ENCODE data around the gene TNP1.

The TNP1 gene

DNA sequence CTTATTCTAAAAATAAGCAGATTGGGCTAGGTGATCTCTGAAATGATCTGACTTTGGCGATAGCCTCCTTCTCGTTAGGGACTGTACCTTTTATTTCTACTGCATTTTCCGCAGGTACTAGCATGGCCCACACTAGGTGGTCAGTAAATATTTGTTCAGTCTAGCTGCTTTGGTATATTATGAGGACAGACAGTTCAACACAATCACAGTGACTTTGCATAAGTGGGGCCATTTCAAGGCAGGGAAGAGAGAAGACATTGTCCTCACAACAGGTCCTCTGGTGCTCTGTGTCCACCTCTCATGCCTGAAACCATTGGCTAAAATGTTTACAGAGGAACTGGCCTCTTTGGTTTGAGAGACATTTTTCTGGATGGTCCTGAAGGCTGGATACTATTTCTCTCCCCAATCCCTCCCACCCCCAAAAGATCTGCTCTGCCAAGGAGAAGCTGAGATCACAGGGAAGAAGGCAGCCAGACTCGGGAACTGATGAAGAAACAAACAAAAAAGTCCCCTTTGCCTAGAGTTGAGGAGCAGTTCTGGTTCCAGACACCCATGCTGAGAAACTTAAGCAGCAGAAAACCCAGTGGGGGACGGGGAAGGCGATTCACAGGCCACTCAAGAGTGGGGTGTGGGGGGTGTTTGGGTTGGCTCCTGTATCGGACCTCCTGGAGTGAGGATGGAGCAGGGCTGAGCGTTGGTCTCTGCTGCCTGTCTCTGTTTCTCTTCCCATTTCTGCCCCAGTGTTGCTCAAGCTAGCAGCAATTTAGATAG is 2.9 kb upstream of the TNP1 start:
- no peak for DNase-seq (ENCODE audit: low read depth)
- no peak for TF ChIP-seq CTCF (IDR thresholded peaks at IDR 0.05; ENCODE audit: low read depth, low read length, missing control alignments)
- no peak overlapping the region for H3K4me3 ChIP-seq (ENCODE audit: low read depth, low read length)
- in situ Hi-C loops (cut with HindIII; ENCODE audit: low sequenced_read_pairs) = no loop called here

GRCh38 chr2:216860426-216861137 is 718 bp upstream of the TNP1 start:
- no peak for DNase-seq (ENCODE audit: low read depth)
- in situ Hi-C loops (cut with HindIII; ENCODE audit: low sequenced_read_pairs) = no loop called here
- no peak for TF ChIP-seq CTCF (IDR thresholded peaks at IDR 0.05; ENCODE audit: low read depth, low read length, missing control alignments)
- no peak overlapping the region for H3K4me3 ChIP-seq (ENCODE audit: low read depth, low read length)

- no peak overlapping the region for H3K4me3 ChIP-seq (ENCODE audit: low read depth, low read length)
- no peak for TF ChIP-seq CTCF (IDR thresholded peaks at IDR 0.05; ENCODE audit: low read depth, low read length, missing control alignments)
- no peak for DNase-seq (ENCODE audit: low read depth)
- in situ Hi-C loops (cut with HindIII; ENCODE audit: low sequenced_read_pairs) = no loop called here
Measured at GRCh38 chr2:216858312-216858711, 1.6 kb downstream of the TNP1 start.

GRCh38 chr2:216857131-216857550 is 2.7 kb downstream of the TNP1 start:
- no peak for DNase-seq (ENCODE audit: low read depth)
- H3K4me3 ChIP-seq (ENCODE audit: low read depth, low read length) = no peak overlapping the region
- in situ Hi-C loops (cut with HindIII; ENCODE audit: low sequenced_read_pairs) = no loop called here
- no peak for TF ChIP-seq CTCF (IDR thresholded peaks at IDR 0.05; ENCODE audit: low read depth, low read length, missing control alignments)

DNA sequence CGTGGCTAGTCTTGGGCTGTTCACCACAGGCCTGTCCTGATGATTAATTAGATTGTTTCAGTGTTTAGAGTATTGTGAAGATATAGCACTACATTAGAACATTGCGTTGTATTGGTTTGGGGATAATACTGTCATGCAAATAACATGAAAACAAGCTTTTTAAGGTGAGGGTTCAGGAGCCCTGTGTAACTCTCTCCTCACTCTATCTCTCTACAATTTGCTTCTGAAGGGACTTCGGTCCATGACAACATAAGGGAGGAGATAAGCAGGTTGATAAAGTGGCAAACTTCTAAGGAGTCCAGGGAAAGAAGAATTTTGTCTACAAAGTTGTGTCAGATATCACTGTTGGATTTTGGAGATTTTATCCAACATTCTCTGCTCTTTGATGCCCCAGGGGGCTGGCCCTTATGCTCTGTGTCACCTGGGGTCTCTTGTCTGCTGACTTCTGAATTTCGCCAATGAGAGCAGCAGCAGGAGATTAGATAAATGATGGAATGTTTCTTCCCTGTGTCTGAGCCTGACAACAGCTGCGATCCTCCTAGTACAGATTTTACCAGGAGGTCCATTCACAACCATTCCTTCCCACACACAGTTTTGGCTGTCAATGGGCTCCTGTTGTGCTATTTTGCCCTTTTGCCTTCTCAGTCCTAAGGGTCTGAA is 3.3 kb downstream of the TNP1 start:
- no peak for DNase-seq (ENCODE audit: low read depth)
- in situ Hi-C loops (cut with HindIII; ENCODE audit: low sequenced_read_pairs) = no loop called here
- no peak for TF ChIP-seq CTCF (IDR thresholded peaks at IDR 0.05; ENCODE audit: low read depth, low read length, missing control alignments)
- no peak overlapping the region for H3K4me3 ChIP-seq (ENCODE audit: low read depth, low read length)

DNA sequence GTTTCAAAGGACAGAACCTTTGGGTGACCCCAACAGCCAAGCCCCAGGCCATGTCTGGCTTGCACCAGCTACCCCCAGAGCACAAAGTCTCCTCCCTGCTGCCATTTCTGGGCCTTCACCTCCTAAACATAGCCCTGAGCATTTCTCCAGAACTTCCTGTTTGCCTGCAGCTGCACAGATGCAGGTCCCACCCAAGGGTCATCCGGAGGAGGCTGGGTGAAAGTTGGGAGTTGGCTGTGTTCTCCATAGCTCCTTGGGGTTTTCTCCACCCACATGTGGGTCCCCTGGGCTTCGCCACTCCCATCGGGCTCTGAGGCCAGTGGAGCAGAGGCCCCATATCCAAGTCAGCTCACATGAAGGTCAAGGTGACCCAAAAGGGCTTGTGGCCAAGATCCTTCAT is 4.3 kb downstream of the TNP1 start:
- in situ Hi-C loops (cut with HindIII; ENCODE audit: low sequenced_read_pairs) = no loop called here
- no peak for DNase-seq (ENCODE audit: low read depth)
- H3K4me3 ChIP-seq (ENCODE audit: low read depth, low read length) = no peak overlapping the region
- no peak for TF ChIP-seq CTCF (IDR thresholded peaks at IDR 0.05; ENCODE audit: low read depth, low read length, missing control alignments)

All from astrocyte of the cerebellum (primary cell).